HepG2 (cell line): ENCODE measurements around the gene KCNH6. TPM values are rescaled to one million over a fixed set of nuclear protein-coding genes. Genes with fewer than 3 reads are reported as not detected.

ENCODE experiments used
- BCL3 ChIP-seq: sonication (generic); formaldehyde crosslinking; IDR thresholded peaks from 2 replicates; pipeline ENCODE4 v1.5.1; 2020; ENCODE audit warnings: mild to moderate bottlenecking, missing genetic modification reagents, moderate library complexity
- CENPX ChIP-seq: sonication (generic); formaldehyde crosslinking; IDR thresholded peaks from 2 replicates; pipeline ENCODE4 v1.9.0; 2021; ENCODE audit warnings: mild to moderate bottlenecking, missing genetic modification reagents, moderate library complexity
- GZF1 ChIP-seq: sonication (generic); formaldehyde crosslinking; IDR thresholded peaks from 2 replicates; pipeline ENCODE4 v1.5.1; 2020; ENCODE audit warnings: mild to moderate bottlenecking, missing genetic modification reagents
- HNRNPK ChIP-seq: fragments of 200-400 bp; formaldehyde crosslinking; IDR thresholded peaks from 2 replicates; pipeline ENCODE4 v1.6.1; 2018; ENCODE audit warnings: low read length, low read depth, moderate library complexity, mild to moderate bottlenecking; ENCODE audit not compliant: poor library complexity, severe bottlenecking
- HNRNPLL ChIP-seq: fragments of 200-400 bp; formaldehyde crosslinking; IDR thresholded peaks from 2 replicates; pipeline ENCODE4 v1.6.1; 2017; ENCODE audit warnings: mild to moderate bottlenecking, low read depth, low read length; ENCODE audit not compliant: poor library complexity, severe bottlenecking
- SRF ChIP-seq: IDR thresholded peaks from 2 replicates; pipeline ENCODE4 v1.6.1; 2011; ENCODE audit warnings: mild to moderate bottlenecking, low read depth, low read length, moderate library complexity
- TFDP1 ChIP-seq: IDR thresholded peaks from 2 replicates; pipeline ENCODE4 v1.6.1; 2016; ENCODE audit warnings: missing compliant biosample characterization, missing genetic modification reagents, borderline replicate concordance
- TOE1 ChIP-seq: sonication (generic); formaldehyde crosslinking; IDR thresholded peaks from 2 replicates; pipeline ENCODE4 v1.4.0; 2020; ENCODE audit warnings: mild to moderate bottlenecking, missing genetic modification reagents
- ZBTB33 ChIP-seq: sonication (generic); formaldehyde crosslinking; IDR thresholded peaks from 2 replicates; pipeline ENCODE4 v1.4.0; 2020; ENCODE audit warnings: missing genetic modification reagents
- ZBTB49 ChIP-seq: sonication (generic); formaldehyde crosslinking; IDR thresholded peaks from 2 replicates; pipeline ENCODE4 v1.4.0; 2020; ENCODE audit warnings: missing genetic modification reagents, borderline replicate concordance
- ZNF3 ChIP-seq: IDR thresholded peaks from 2 replicates; pipeline ENCODE4 v1.7.0; 2017; ENCODE audit warnings: inconsistent platforms
- ZNF431 ChIP-seq: sonication (generic); formaldehyde crosslinking; IDR thresholded peaks from 2 replicates; pipeline ENCODE4 v1.9.0; 2022; ENCODE audit warnings: missing genetic modification reagents, low read depth, mild to moderate bottlenecking, borderline replicate concordance
- ZNF577 ChIP-seq: sonication (generic); formaldehyde crosslinking; IDR thresholded peaks from 2 replicates; pipeline ENCODE4 v1.4.0; 2020; ENCODE audit warnings: mild to moderate bottlenecking, low read depth, missing genetic modification reagents, borderline replicate concordance
- ZNF605 ChIP-seq: sonication (generic); formaldehyde crosslinking; IDR thresholded peaks from 2 replicates; pipeline ENCODE4 v1.8.0; 2022; ENCODE audit warnings: mild to moderate bottlenecking, missing genetic modification reagents
- ZNF670 ChIP-seq: sonication (generic); formaldehyde crosslinking; IDR thresholded peaks from 2 replicates; pipeline ENCODE4 v1.8.0; 2022; ENCODE audit warnings: mild to moderate bottlenecking, missing genetic modification reagents, borderline replicate concordance
- ZNF740 ChIP-seq: sonication (generic); formaldehyde crosslinking; IDR thresholded peaks from 2 replicates; pipeline ENCODE4 v1.4.0; 2020; ENCODE audit warnings: missing genetic modification reagents
- ZNF780A ChIP-seq: sonication (generic); formaldehyde crosslinking; IDR thresholded peaks from 2 replicates; pipeline ENCODE4 v1.8.0; 2022; ENCODE audit warnings: mild to moderate bottlenecking, missing genetic modification reagents, moderate library complexity
- ZNF784 ChIP-seq: sonication (generic); formaldehyde crosslinking; IDR thresholded peaks from 2 replicates; pipeline ENCODE4 v1.5.1; 2020; ENCODE audit warnings: missing genetic modification reagents, mild to moderate bottlenecking, borderline replicate concordance
- ZNF800 ChIP-seq: sonication (generic); formaldehyde crosslinking; IDR thresholded peaks from 2 replicates; pipeline ENCODE4 v1.4.0; 2020; ENCODE audit warnings: missing genetic modification reagents
- polyA plus RNA-seq, 8 experiments: library from polyadenylated mRNA; depleted of rRNA in 3 of 8; stranded (reverse) in 7 of 8; unstranded in 1 of 8; fragments of >200 nt; fragmentation: Illumina TruSeq in 4 of 8; extraction: Trizol in 4 of 8; gene quantifications; 2 replicates each; pipeline versions ENCODE4 v1.2.1 to v1.2.3, GENCODE V29; 2011 to 2016; ENCODE audit warnings: low read depth in 4 of 8, missing spikeins in 1 of 8, mixed read lengths in 1 of 8; ENCODE audit not compliant: insufficient read depth in 1 of 8
- total RNA-seq, 5 experiments: library from RNA; depleted of rRNA; stranded (reverse); fragments of >200 nt; fragmentation: Illumina TruSeq; extraction: Trizol; gene quantifications; 2 replicates each; pipeline ENCODE4 v1.2.3, GENCODE V29; 2016; ENCODE audit warnings: low read depth in 1 of 5

The KCNH6 gene
- total and polyA plus RNA-seq, 2 of the 13 experiments (the other 11 are each of a cell fraction or from before 2014, with no cell fraction given), result 0.05 to 0.18 TPM

- no peak for TF ChIP-seq ZNF800 (CRISPR knock-in tag)
- no peak for TF ChIP-seq ZNF577 (CRISPR knock-in tag)
- 0 out of 2 replicates have a peak, but pooled peaks have one; percentile 11 for TF ChIP-seq ZNF605 (CRISPR knock-in tag)
- no peak for TF ChIP-seq BCL3 (CRISPR knock-in tag)
- TF ChIP-seq SRF, result no peak
- TF ChIP-seq ZNF3 (CRISPR knock-in tag), result 0 out of 2 replicates have a peak, but pooled peaks have one; percentile 19
- TF ChIP-seq ZNF431 (CRISPR knock-in tag), result no peak
- TF ChIP-seq ZNF670, result no peak
- no peak for TF ChIP-seq ZNF780A (CRISPR knock-in tag)
- no peak for TF ChIP-seq ZNF784 (CRISPR knock-in tag)
- no peak for TF ChIP-seq HNRNPK
- no peak for TF ChIP-seq GZF1 (CRISPR knock-in tag)
- TF ChIP-seq TFDP1 (CRISPR knock-in tag), result no peak
- no peak for TF ChIP-seq ZBTB49 (CRISPR knock-in tag)
- no peak for TF ChIP-seq ZNF740
- no peak for TF ChIP-seq CENPX
- no peak for TF ChIP-seq HNRNPLL
- TF ChIP-seq TOE1, result no peak
- TF ChIP-seq ZBTB33 (CRISPR knock-in tag), result no peak
Measured at GRCh38 chr17:63549289-63549945, 26.3 kb downstream of the KCNH6 start (continued).
